HG02571 (cell line): ENCODE data around the gene IFI27L2.

ENCODE experiments used
- ATAC-seq: cut with Tn5 transposase; IDR thresholded peaks from one replicate; pipeline ENCODE4 v1.9.1; 2021; ENCODE audit warnings: mild to moderate bottlenecking, moderate library complexity; ENCODE audit not compliant: unreplicated experiment

IFI27L2 gene

GRCh38 chr14:94124582-94125377, 4.6 kb downstream of the IFI27L2 start:
- ATAC-seq, result no peak

- no peak for ATAC-seq
Observed at GRCh38 chr14:94123868-94124267, 5.5 kb downstream of the IFI27L2 start.

- ATAC-seq, result no peak
Observed at GRCh38 chr14:94123296-94123695, 6.1 kb downstream of the IFI27L2 start.

- ATAC-seq, result no peak
Observed at GRCh38 chr14:94122438-94122837, 7.0 kb downstream of the IFI27L2 start.

GRCh38 chr14:94121485-94121884, 7.9 kb downstream of the IFI27L2 start:
- ATAC-seq, result no peak

GRCh38 chr14:94120667-94121340, 8.6 kb downstream of the IFI27L2 start:
- ATAC-seq, result no peak

GRCh38 chr14:94119071-94119470, 10.3 kb downstream of the IFI27L2 start:
- no peak for ATAC-seq

GRCh38 chr14:94117856-94118255, 11.5 kb downstream of the IFI27L2 start:
- ATAC-seq, result no peak

GRCh38 chr14:94116701-94117100, 12.7 kb downstream of the IFI27L2 start:
- ATAC-seq, result no peak

- no peak for ATAC-seq
Observed at GRCh38 chr14:94115631-94116030, 13.8 kb downstream of the IFI27L2 start.

- no peak for ATAC-seq
Observed at GRCh38 chr14:94115058-94115591, 14.3 kb downstream of the IFI27L2 start.

- ATAC-seq, result no peak
Observed at GRCh38 chr14:94114589-94115057, 14.8 kb downstream of the IFI27L2 start.

- no peak for ATAC-seq
Observed at GRCh38 chr14:94113908-94114588, 15.4 kb downstream of the IFI27L2 start.

- no peak for ATAC-seq
Observed at GRCh38 chr14:94113490-94113889, 15.9 kb downstream of the IFI27L2 start.

GRCh38 chr14:94113073-94113472, 16.3 kb downstream of the IFI27L2 start:
- ATAC-seq, result no peak

GRCh38 chr14:94112513-94113063, 16.8 kb downstream of the IFI27L2 start:
- ATAC-seq, result no peak

GRCh38 chr14:94111276-94112095, 17.9 kb downstream of the IFI27L2 start:
- ATAC-seq, result no peak

GRCh38 chr14:94110552-94111181, 18.7 kb downstream of the IFI27L2 start, which contains the start of gene IFI27:
IFI27 (plus strand) TSS chr14:94110736.
- no peak for ATAC-seq

GRCh38 chr14:94109915-94110250, 19.5 kb downstream of the IFI27L2 start:
- ATAC-seq, result no peak

GRCh38 chr14:94104731-94105130, 24.7 kb downstream of the IFI27L2 start:
- no peak for ATAC-seq
